ENCODE results near the gene ARMC5. TPM values are rescaled to one million over a fixed set of nuclear protein-coding genes. Genes with fewer than 3 reads are reported as not detected.

ARMC5 gene
- total and polyA plus RNA-seq, 9 of the 15 experiments (the other 6 are each of a cell fraction or from before 2014, with no cell fraction given) = 0.11 to 13.5 (median 2.1) TPM

- TF ChIP-seq ETS2 (tag; IDR thresholded peaks at IDR 0.05; ENCODE audit: borderline replicate concordance, poor library complexity, severe bottlenecking) = no peak
- TF ChIP-seq DDX20 (tag; IDR thresholded peaks at IDR 0.05; ENCODE audit: low read depth) = no peak
- no peak for TF ChIP-seq TAF7 (tag; IDR thresholded peaks at IDR 0.05)
- TF ChIP-seq GABPB2 (CRISPR knock-in tag; conservative IDR thresholded peaks at IDR 0.05) = no peak
- peak; percentile 68 for TF ChIP-seq FOXM1 (IDR thresholded peaks at IDR 0.05; ENCODE audit: low read depth)
- TF ChIP-seq FOXM1 (CRISPR knock-in tag; IDR thresholded peaks at IDR 0.05; ENCODE audit: low read depth) = no peak
- no peak for TF ChIP-seq USF1 (CRISPR knock-in tag; IDR thresholded peaks at IDR 0.05)
- TF ChIP-seq PPARD (CRISPR knock-in tag; IDR thresholded peaks at IDR 0.05) = no peak
- peak; percentile 86 for TF ChIP-seq ZNF121 (CRISPR knock-in tag; conservative IDR thresholded peaks at IDR 0.05)
- no peak for TF ChIP-seq ETV6 (IDR thresholded peaks at IDR 0.05; ENCODE audit: borderline replicate concordance in 1 of 2, low read depth in 2 of 2, low read length in 1 of 2)
- no peak for TF ChIP-seq ETV6 (CRISPR knock-in tag; IDR thresholded peaks at IDR 0.05; ENCODE audit: borderline replicate concordance)
- no peak for TF ChIP-seq ZNF143 (CRISPR knock-in tag; IDR thresholded peaks at IDR 0.05)
- no peak for TF ChIP-seq DACH1 (IDR thresholded peaks at IDR 0.05; ENCODE audit: partially characterized antibody)
- TF ChIP-seq FOXK1 (CRISPR knock-in tag; IDR thresholded peaks at IDR 0.05; ENCODE audit: borderline replicate concordance) = no peak
- no peak for TF ChIP-seq ZNF124 (CRISPR knock-in tag; IDR thresholded peaks at IDR 0.05)
- TF ChIP-seq ARID2 (IDR thresholded peaks at IDR 0.05) = no peak
- TF ChIP-seq NCOA2 (IDR thresholded peaks at IDR 0.05; ENCODE audit: partially characterized antibody in 2 of 2) = no peak
- peak; percentile 56 for TF ChIP-seq ARID1B (IDR thresholded peaks at IDR 0.05)
- TF ChIP-seq IRF9 (tag; IDR thresholded peaks at IDR 0.05) = no peak
- no peak for TF ChIP-seq HLTF (IDR thresholded peaks at IDR 0.05)
- TF ChIP-seq RBM17 (IDR thresholded peaks at IDR 0.05; ENCODE audit: borderline replicate concordance, low read depth, low read length) = no peak
- TF ChIP-seq KDM4B (IDR thresholded peaks at IDR 0.05; ENCODE audit: borderline replicate concordance in 2 of 2, low read depth in 1 of 2) = no peak
- TF ChIP-seq ZNF507 (tag; conservative IDR thresholded peaks at IDR 0.05) = no peak
- TF ChIP-seq TBL1XR1 (IDR thresholded peaks at IDR 0.05; ENCODE audit: low read length in 2 of 2) = no peak
- no peak for TF ChIP-seq JUND (IDR thresholded peaks at IDR 0.05; ENCODE audit: borderline replicate concordance, low read depth, low read length)
- no peak for TF ChIP-seq JUND (tag; IDR thresholded peaks at IDR 0.05; ENCODE audit: borderline replicate concordance, low read depth, low read length)
- no peak for TF ChIP-seq SREBF1 (IDR thresholded peaks at IDR 0.05; ENCODE audit: borderline replicate concordance, low read depth, low read length)
- no peak for TF ChIP-seq ZNF445 (CRISPR knock-in tag; IDR thresholded peaks at IDR 0.05; ENCODE audit: low read depth)
- TF ChIP-seq FOXJ2 (tag; IDR thresholded peaks at IDR 0.05) = no peak
Measured at GRCh38 chr16:31451681-31452351, 7.5 kb upstream of the ARMC5 start (continued).
